ENCODE data around the gene IQSEC1. TPM values are rescaled to one million over a fixed set of nuclear protein-coding genes. Genes with fewer than 3 reads are reported as not detected.

IQSEC1 gene
- total RNA-seq, 1 experiment from 2014 or later = 28.1 TPM

- no peaks in the 10 kb centered on the region for H3K36me3 ChIP-seq (ENCODE audit: control insufficient read depth in 1 of 2, insufficient read depth in 2 of 2, low read length in 2 of 2)
- TF ChIP-seq TCF7L2 (IDR thresholded peaks at IDR 0.05; ENCODE audit: borderline replicate concordance, extremely low read depth, insufficient read depth, insufficient read length) = no peak
- no peak for TF ChIP-seq SIN3A (IDR thresholded peaks at IDR 0.05; ENCODE audit: low read depth)
- no peak for TF ChIP-seq ZNF274 (IDR thresholded peaks at IDR 0.05; ENCODE audit: low read depth, low read length)
- no peak for TF ChIP-seq FOSL1 (IDR thresholded peaks at IDR 0.05; ENCODE audit: low read depth)
- no peak for TF ChIP-seq EGR1 (IDR thresholded peaks at IDR 0.05; ENCODE audit: low read depth)
- TF ChIP-seq, protein P1, sequence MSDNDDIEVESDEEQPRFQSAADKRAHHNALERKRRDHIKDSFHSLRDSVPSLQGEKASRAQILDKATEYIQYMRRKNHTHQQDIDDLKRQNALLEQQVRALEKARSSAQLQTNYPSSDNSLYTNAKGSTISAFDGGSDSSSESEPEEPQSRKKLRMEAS (IDR thresholded peaks at IDR 0.05) = no peak
- TF ChIP-seq POLR2AphosphoS5 (IDR thresholded peaks at IDR 0.05; ENCODE audit: low read depth, low read length) = no peak
- no peak for TF ChIP-seq JUND (IDR thresholded peaks at IDR 0.05)
- no peak for TF ChIP-seq ATF3 (IDR thresholded peaks at IDR 0.05)
- TF ChIP-seq ELF1 (IDR thresholded peaks at IDR 0.05; ENCODE audit: borderline replicate concordance, low read depth) = no peak
- no peak for TF ChIP-seq EZH2 (IDR thresholded peaks at IDR 0.05)
- no peak for TF ChIP-seq YY1 (IDR thresholded peaks at IDR 0.05; ENCODE audit: extremely low read depth, insufficient replicate concordance, low read depth, low read length)
- TF ChIP-seq CTCF (IDR thresholded peaks at IDR 0.05 in 2 of 3, conservative IDR thresholded peaks at IDR 0.05 in 1 of 3; ENCODE audit: borderline replicate concordance in 1 of 3, insufficient read depth in 1 of 3, low read depth in 2 of 3, low read length in 2 of 3) = no peak
- no peak for TF ChIP-seq SRF (IDR thresholded peaks at IDR 0.05; ENCODE audit: low read depth)
- TF ChIP-seq REST (IDR thresholded peaks at IDR 0.05; ENCODE audit: low read depth) = no peak
- no peak for TF ChIP-seq SP1 (IDR thresholded peaks at IDR 0.05; ENCODE audit: low read depth)
- H3K27me3 ChIP-seq (ENCODE audit: insufficient read depth, low read length) = no peaks in the 10 kb centered on the region
- H3K4me3 ChIP-seq (replicated peaks in 1 of 2; ENCODE audit: low read depth in 1 of 2, low read length in 2 of 2) = no peak overlapping the region
- H2AFZ ChIP-seq (ENCODE audit: low read depth, low read length, poor library complexity, severe bottlenecking) = no peak overlapping the region
- CTCF ChIA-PET = no interaction called here
- RAD21 ChIA-PET (ENCODE audit: low non-redundant PET in 1 of 2, low total read pairs in 2 of 2, uncharacterized antibody in 2 of 2, unreplicated experiment in 2 of 2) = no interaction called here
- no peak overlapping the region for H3K4me2 ChIP-seq (ENCODE audit: low read length)
- no peaks in the 10 kb centered on the region for H3K9me2 ChIP-seq (ENCODE audit: insufficient read depth)
- H3K27ac ChIP-seq (ENCODE audit: low read depth, low read length) = no peak overlapping the region
- peaks cover 4 to 20% of the 10 kb centered on the region in 2 experiments; a peak in 3 of 4 replicates for H3K4me1 ChIP-seq (ENCODE audit: control insufficient read depth in 1 of 2, insufficient read depth in 2 of 2, low read length in 2 of 2)
- DNase-seq (ENCODE audit: low read depth, low spot score) (no peak), ATAC-seq (no peak)
- no peak overlapping the region for H3K9ac ChIP-seq (ENCODE audit: low read length)
- POLR2A ChIA-PET = interaction anchor here (0.5 kb wide), 1 partner anchor 28 kb away, joined by 3 read pairs; no protein-coding TSS in a partner anchor
- BruUV-seq (replicated peaks) = no TSS peak
- no peaks in the 10 kb centered on the region for H4K20me1 ChIP-seq (ENCODE audit: insufficient read depth)
- intact Hi-C loops (cut with micrococcal nuclease) = no loop called here
- H3K9me3 ChIP-seq (ENCODE audit: control insufficient read depth in 1 of 2, insufficient read depth in 1 of 2, low read depth in 1 of 2, low read length in 2 of 2) = no peaks in the 10 kb centered on the region
- no peaks in the 10 kb centered on the region for H3K79me2 ChIP-seq (ENCODE audit: insufficient read depth, low read length)
Observed at GRCh38 chr3:13018561-13019242, 54.5 kb downstream of the IQSEC1 start.
